ENCODE results near the gene NUDT4.

NUDT4 gene

GRCh38 chr12:93434256-93434865, 56.6 kb downstream of the NUDT4 start:
- H3K4me1 ChIP-seq, result no peaks in the 10 kb centered on the region; the same call in 1 of the 2 replicates
- no peak for TF ChIP-seq CTCF (IDR thresholded peaks at IDR 0.05; ENCODE audit: low read depth, low read length)
- H3K4me3 ChIP-seq (ENCODE audit: low read depth, low read length), result no peak overlapping the region
- DNase-seq, result no peak
- peaks cover 3% of the 10 kb centered on the region; the same call in 1 of the 2 replicates for H3K36me3 ChIP-seq
- H3K27me3 ChIP-seq, result no peaks in the 10 kb centered on the region
- no peaks in the 10 kb centered on the region for H3K9me3 ChIP-seq

- Histone ChIP-seq H3K36me3 (peaks cover 11% of the 10 kb centered on the region), H3K27me3 (no peaks in the 10 kb centered on the region), H3K9me3 (no peaks in the 10 kb centered on the region), H3K4me1 (no peaks in the 10 kb centered on the region; the same call in 1 of the 2 replicates), H3K4me3 (ENCODE audit: low read depth, low read length) (no peak overlapping the region)
- TF ChIP-seq CTCF (IDR thresholded peaks at IDR 0.05; ENCODE audit: low read depth, low read length), result no peak
- no peak for DNase-seq
These were observed 60.7 kb downstream of the NUDT4 start for GRCh38 chr12:93438266-93439050.

GRCh38 chr12:93440043-93440835, 62.5 kb downstream of the NUDT4 start:
- peaks cover 11% of the 10 kb centered on the region for H3K36me3 ChIP-seq
- no peaks in the 10 kb centered on the region; the same call in 1 of the 2 replicates for H3K4me1 ChIP-seq
- H3K27me3 ChIP-seq, result no peaks in the 10 kb centered on the region
- no peaks in the 10 kb centered on the region for H3K9me3 ChIP-seq
- TF ChIP-seq CTCF (IDR thresholded peaks at IDR 0.05; ENCODE audit: low read depth, low read length), result no peak
- peak overlapping the region; percentile 97 for H3K4me3 ChIP-seq (ENCODE audit: low read depth, low read length)
- no peak for DNase-seq

- H3K36me3 ChIP-seq, result peaks cover 10% of the 10 kb centered on the region
- TF ChIP-seq CTCF (IDR thresholded peaks at IDR 0.05; ENCODE audit: low read depth, low read length), result no peak
- H3K4me1 ChIP-seq, result no peaks in the 10 kb centered on the region; the same call in 1 of the 2 replicates
- DNase-seq, result no peak
- peak overlapping the region; percentile 97 for H3K4me3 ChIP-seq (ENCODE audit: low read depth, low read length)
- no peaks in the 10 kb centered on the region for H3K27me3 ChIP-seq
- H3K9me3 ChIP-seq, result no peaks in the 10 kb centered on the region
These were observed 63.4 kb downstream of the NUDT4 start for GRCh38 chr12:93441081-93441616.

GRCh38 chr12:93441617-93442410, 64.1 kb downstream of the NUDT4 start, which contains the start of gene UBE2N:
Gene UBE2N (minus strand): TSS chr12:93441947. CDS start chr12:93441884, 63 bp downstream.
- peak; percentile 99 for DNase-seq
- no peaks in the 10 kb centered on the region; the same call in 1 of the 2 replicates for H3K4me1 ChIP-seq
- H3K27me3 ChIP-seq, result no peaks in the 10 kb centered on the region
- peaks cover 8% of the 10 kb centered on the region for H3K36me3 ChIP-seq
- TF ChIP-seq CTCF (IDR thresholded peaks at IDR 0.05; ENCODE audit: low read depth, low read length), result no peak
- H3K9me3 ChIP-seq, result no peaks in the 10 kb centered on the region
- peak within 1 kb of the TSS; percentile 97 for H3K4me3 ChIP-seq (ENCODE audit: low read depth, low read length)

Data from BE2C (cell line).